ENCODE data around the gene MPPED1.

GRCh38 chr22:43507235-43507634 lies 95.4 kb downstream of the MPPED1 start:
- TF ChIP-seq POLR2A (IDR thresholded peaks at IDR 0.05) (no peak), CTCF (IDR thresholded peaks at IDR 0.05) (no peak), POLR2AphosphoS5 (IDR thresholded peaks at IDR 0.05) (no peak)

All from suprapubic skin (tissue), 4 donors.